Cortex of kidney (tissue), 1 donor: Measurements from ENCODE around the gene GALNT14.

ENCODE experiments used
- DNase-seq: peaks from one replicate; lab custom pipeline; 2025; lab: John Stamatoyannopoulos, UW

Gene GALNT14

GRCh38 chr2:30974092-30974491 lies 164.1 kb downstream of the GALNT14 start:
- DNase-seq, result no peak

DNA sequence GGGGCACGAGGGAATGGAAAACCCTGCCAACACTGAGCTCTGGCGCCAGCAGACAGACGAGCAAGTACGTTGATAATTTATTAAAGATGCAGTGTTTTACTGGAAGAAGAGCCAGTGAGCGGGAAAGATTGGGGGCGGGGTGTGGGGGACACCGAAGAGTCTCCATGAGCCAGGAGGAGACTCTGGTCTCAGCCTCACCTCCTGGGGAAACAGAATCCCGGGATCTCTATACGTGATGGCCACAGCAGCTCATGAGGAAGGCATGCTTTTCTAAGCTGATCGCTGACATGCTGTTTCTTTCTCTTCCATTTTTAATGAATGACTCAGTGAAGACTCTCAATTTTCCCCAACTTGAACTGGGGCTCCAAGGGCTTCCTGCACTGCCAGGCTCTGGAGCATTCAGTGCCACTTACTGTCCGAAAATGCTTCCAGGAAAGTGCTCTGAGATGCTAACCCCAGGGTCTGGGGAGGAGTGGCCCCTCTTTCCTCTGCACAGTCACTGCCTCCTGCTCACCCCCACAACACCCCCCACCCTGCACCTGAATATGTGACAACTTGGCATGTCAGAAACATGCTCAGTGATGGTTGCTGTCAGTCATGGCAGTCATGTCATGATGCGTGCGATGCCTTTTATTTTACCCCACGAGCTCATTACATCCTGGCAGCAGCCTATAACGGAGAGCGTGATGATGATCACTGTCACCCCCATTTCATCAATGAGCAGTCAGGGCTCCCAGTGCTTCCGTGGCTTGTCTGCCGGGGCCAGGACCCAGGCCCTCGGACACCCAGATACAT lies 166.8 kb downstream of the GALNT14 start:
- DNase-seq, result no peak

- DNase-seq, result no peak
Observed at GRCh38 chr2:30968660-30969397, 169.4 kb downstream of the GALNT14 start.

GRCh38 chr2:30966786-30967185 lies 171.5 kb downstream of the GALNT14 start:
- no peak for DNase-seq

- DNase-seq, result no peak
Observed at GRCh38 chr2:30965022-30965531, 173.2 kb downstream of the GALNT14 start.

DNA sequence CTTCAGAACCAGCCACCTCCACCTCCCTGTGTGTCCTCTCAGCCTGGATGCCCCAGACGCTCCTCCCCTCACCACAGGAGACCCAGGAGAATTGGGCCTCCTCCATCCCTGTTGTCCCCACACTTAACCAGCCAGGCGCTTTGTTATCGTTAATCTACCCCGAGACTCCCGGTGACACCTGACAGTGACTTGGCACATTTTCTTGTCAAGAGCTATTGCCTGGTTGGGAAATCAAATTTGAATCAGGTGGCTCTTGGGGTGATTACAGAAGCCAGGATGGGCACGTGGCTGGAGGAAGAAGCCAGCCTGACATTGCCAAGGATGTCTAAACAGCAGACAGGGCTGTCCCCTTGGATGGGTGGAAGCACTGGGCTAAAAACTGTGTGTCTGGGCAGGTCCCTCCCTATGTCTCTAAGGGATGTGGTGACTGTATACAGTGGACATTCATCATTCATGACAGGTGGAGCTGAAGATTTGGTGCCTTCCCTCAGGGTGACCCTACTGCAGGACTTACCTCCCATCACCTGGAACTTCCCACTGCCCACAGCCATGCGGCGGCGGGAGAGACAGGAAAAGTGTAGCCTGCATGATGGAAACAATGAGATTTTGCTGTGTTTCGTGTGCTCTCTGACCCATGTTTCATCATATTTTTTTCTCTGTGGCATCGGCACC lies 173.8 kb downstream of the GALNT14 start:
- no peak for DNase-seq

- DNase-seq, result no peak
Observed at GRCh38 chr2:30963184-30963583, 175.1 kb downstream of the GALNT14 start.

DNA sequence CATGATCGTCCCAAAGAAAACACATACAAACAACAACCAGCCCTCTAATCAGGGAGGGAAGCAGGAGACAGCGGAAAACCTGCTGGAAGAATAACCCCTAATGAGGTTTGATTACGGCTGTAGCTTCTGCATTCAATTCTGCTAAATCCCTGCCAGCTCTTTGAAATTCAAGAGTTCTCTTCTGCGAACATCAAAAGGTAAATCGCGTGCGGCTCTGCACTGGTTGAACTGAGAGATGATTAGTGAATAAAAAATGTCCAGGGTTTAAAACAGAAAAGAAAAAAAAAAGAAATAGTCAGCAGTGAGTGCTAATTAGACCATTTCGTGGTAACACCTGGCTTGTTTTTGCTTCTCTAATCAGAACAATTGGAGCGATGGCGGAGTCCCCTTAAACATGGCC lies 178.0 kb downstream of the GALNT14 start:
- DNase-seq, result no peak

DNA sequence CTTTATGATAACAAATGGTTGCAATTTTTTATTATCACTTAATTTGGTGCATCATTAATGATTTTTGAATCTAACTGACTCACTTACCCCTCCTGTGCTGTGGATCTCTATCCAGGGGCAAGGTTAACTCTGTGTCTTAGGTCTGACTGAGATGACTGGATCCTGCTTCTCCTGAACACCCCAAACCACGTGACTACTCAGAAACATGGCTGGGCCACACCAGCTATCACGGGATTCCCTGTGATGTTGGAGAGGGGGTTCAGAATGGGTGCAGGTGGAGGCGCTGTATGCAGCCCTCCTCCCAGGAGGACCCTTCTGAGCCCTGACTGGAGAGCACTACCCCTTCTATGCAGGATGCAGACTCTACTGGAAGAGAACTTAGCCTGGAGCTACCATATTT lies 178.6 kb downstream of the GALNT14 start:
- no peak for DNase-seq

- no peak for DNase-seq
Observed at GRCh38 chr2:30958918-30959265, 179.3 kb downstream of the GALNT14 start.

- DNase-seq, result no peak
Observed at GRCh38 chr2:30958193-30958917, 179.9 kb downstream of the GALNT14 start.

DNA sequence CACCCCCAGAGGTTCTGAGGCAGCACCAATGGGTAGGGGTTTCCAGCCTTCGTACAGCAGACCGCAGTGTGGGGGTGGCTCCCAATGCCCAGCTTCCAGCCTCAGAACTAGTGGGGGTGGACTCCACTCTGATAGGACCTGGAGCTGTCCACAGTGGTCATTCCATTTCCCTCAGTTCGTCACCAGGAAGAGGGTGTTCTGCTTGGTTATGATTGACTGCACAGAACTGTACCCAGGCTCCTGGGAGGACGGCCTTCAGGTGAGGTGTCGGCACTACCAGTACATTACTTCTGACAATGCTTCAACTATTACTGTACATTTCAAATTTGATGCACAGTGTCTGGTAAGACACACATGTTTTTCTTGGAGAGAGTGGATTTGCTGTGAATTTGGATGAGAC lies 180.6 kb downstream of the GALNT14 start:
- DNase-seq, result no peak

GRCh38 chr2:30956995-30957394 lies 181.2 kb downstream of the GALNT14 start:
- no peak for DNase-seq

GRCh38 chr2:30955516-30956132 lies 182.6 kb downstream of the GALNT14 start:
- DNase-seq, result no peak

DNA sequence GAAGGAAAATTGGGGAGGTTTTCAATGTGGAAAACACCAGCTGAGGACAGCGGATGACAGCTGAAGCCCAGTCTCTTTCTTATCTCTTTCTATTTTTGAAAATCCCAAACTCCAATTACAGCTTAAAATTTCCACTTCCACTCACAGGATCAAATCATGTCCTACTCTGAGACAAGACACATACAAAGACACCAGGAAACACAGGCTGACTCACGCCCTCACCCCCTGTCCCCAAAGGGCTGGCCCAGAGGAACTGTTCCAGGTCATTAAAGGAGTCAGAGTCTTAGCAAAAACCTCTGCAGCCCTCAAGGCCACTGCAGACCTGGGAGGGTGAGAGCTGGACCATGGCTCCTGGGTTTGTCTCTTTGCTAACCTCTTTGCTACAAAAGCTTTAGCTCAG lies 187.9 kb downstream of the GALNT14 start:
- no peak for DNase-seq

GRCh38 chr2:30949435-30949834 lies 188.8 kb downstream of the GALNT14 start:
- no peak for DNase-seq

DNA sequence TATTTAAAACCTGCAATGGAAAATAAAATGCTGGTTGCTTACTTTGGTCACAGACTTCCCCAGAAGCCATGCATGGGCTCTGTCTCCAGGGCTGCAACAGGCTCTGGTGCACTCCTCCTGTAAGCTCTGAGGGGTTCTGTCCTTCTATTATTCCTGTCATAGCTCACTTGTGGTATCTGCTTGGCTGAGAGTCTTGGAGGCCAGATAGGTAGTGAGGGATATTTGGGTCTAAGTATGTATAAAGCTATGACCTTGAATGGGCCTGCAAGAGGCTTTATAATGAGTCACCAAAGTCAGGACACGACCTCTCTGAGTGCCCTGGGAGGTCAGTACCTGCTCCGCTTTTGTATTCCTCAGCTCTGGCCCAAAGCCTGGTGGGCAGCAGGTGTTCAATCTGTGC lies 189.4 kb downstream of the GALNT14 start:
- DNase-seq, result no peak

DNA sequence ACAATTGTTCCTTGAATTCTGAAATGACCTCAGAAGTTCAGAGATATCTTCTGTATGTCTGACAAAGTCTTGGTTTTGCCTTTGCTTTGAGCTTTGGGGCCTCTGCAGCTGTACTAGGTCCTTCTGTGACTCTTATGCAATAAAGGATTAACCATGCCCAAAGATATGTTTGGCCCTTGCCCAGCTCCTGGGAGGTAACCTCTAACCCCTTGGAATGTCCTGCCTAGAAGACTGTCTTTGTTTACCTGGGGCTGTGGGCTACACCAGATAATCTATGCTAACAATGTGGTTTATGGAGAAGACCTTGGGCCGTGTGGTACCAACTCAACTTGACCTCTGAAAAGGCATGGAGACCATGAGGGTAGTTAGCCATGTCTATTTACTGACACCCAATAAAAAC lies 190.1 kb downstream of the GALNT14 start:
- no peak for DNase-seq

DNA sequence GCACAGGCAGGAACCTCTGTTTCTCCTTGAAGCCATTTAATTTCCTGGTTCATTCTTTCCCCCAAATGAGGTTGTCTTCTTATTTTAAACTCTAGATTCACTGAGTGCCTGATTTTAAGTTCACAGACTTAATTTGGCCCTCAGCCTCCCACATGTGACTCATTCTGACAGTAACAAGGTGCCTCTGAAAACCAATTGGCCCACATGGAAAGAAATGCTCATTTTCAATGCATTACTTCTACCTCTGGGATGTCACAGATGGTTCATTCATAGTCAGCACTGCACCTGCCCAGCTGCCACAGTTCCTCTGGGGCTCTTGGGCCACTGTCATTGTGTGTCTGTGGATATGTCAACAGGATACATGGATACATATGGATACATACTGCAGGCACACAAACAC lies 190.6 kb downstream of the GALNT14 start:
- DNase-seq, result no peak

DNA sequence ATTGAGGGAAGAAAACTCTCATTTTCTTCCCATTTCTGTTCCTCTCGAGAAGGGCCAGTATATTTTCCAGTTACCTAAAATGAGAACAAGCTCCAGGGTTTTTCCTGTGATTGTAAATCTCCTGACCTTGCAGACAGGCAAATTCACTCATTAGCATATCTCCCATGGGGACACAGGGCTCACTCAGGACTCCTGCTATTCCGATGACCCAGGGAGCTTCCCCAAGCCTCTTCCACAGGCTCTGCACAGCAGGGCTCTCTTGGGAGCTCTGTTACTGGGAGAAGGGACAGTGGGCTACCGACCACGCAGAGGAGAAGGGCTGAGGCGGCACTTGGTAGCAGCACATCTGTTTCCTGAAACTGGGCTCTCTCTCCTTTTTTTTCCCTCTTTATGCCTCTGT lies 195.8 kb downstream of the GALNT14 start:
- no peak for DNase-seq

DNA sequence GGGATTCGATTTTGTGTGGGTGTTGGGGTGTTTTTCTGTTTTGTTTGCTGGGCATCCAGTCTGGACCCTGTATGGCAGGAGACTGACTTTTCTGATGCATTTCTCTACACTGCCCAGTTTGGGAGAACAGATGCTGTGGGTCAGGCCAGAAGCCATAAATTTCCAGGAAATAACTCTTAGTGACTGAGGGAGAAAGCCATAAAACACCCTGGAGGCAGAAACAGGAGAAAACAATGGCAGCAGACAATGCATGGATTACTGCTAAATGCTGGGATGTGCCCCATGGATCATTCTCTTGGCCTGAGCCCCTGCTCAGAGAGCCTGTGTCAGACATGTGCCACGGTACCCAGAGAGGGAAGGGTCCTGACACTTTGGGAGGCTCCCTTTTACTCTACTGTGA lies 197.4 kb downstream of the GALNT14 start:
- DNase-seq, result no peak

DNA sequence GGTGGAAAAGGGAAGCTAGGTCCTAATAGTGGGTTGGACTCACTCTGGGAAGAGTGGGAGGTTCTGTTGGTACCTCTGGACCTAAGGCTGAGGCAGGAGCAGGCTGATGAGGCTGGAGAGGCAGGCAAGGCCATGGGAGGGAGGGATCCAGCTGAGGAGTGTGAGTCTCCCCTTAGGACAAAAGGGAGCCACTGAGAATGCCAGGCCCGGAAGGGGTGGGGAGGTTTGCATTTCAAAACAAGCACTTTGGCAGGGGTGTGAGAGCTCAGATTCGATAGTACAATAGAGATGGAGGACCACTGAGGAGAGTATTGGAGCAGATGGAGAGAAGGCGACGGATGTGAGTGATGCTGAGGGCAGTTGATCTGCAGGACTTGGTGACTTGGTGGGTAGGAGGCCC lies 198.9 kb downstream of the GALNT14 start:
- no peak for DNase-seq
